HuH-7 (cell line): ENCODE measurements around the gene CRIP1.

Source experiments
- DNase-seq: peaks from one replicate; pipeline ENCODE4 v3.0.0; 2011; ENCODE audit warnings: low spot score

The CRIP1 gene, protein sequence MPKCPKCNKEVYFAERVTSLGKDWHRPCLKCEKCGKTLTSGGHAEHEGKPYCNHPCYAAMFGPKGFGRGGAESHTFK

DNA sequence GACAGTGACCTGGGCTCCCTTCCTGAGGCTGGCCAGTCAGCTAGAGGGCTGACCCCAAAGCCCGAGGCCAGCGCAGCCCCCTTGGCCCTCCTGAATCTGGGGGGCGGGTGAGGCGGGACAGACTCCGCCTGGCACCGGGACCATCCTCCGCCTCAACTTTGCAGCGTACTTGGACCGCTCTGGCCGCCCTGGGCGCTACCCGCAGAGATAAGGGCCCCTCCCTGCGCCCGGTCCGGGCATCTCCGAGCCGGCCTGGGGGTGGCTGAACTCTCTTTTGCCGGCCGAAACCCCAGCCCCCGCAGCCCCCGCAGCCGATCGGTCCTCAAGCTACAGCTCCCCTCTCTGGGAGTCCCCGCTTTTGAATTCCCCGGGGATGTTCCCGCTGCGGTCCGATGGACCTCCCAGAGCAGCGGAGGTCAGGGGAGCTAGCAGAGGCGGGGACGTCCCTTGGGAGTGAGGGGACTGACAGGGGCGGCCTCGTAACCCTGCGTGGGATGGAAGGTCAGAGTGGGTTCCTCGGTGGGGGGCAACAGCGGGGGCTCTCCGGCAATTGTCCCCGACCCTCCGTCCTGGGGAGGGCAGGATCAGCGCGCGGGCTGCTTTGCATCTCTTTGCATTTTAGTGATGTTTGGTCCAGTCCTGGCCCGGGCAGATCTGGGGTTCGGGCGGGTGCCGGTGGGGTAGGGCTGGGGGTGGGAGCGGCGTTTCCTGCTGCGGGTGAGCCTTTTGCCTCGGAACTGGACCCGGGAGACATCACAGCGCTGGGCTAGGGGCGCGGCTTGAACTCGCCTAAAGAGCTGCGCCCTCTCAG, at the start of gene CRIP1:
Gene CRIP1 (plus strand): TSS at position 724 of the 811 bp plus-strand sequence. CDS start 374 bp downstream, outside the sequence.
- DNase-seq, result no peak

DNA sequence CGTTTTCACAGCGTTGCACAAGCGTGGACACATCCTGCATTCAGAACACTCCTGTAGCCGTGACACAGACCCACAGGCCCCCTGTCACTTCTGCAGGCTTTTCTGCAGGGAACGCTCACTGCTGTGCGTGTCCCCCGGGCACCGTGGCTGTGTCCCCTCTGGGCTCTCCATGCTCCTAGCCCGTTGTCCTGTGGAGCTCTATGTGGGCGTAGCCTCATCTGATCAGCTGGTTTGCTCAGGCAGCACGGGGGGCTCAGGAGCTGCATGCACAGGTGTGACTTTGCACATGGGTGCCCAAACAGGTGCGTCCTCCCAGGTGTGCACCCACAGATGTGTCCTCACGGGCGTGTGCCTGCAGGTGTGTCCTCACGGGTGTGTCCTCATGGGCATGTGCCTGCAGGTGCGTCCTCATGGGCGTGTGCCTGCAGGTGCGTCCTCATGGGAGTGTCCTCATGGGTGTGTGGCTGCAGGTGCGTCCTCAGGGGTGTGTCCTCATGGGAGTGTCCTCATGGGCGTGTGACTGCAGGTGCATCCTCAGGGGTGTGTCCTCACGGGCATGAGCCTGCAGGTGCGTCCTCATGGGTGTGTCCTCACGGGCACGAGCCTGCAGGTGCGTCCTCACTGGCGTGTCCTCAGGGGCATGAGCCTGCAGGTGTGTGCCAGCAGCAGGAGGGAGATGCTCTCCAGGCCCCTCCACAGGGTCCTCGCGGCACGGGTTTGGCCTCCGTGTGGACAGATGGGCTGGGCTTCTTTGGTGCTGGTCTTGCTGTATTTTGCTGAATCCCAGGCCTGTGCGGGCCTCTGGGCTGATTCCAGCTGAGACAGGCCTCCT, 49.6 kb upstream of the CRIP1 start:
- no peak for DNase-seq

DNA sequence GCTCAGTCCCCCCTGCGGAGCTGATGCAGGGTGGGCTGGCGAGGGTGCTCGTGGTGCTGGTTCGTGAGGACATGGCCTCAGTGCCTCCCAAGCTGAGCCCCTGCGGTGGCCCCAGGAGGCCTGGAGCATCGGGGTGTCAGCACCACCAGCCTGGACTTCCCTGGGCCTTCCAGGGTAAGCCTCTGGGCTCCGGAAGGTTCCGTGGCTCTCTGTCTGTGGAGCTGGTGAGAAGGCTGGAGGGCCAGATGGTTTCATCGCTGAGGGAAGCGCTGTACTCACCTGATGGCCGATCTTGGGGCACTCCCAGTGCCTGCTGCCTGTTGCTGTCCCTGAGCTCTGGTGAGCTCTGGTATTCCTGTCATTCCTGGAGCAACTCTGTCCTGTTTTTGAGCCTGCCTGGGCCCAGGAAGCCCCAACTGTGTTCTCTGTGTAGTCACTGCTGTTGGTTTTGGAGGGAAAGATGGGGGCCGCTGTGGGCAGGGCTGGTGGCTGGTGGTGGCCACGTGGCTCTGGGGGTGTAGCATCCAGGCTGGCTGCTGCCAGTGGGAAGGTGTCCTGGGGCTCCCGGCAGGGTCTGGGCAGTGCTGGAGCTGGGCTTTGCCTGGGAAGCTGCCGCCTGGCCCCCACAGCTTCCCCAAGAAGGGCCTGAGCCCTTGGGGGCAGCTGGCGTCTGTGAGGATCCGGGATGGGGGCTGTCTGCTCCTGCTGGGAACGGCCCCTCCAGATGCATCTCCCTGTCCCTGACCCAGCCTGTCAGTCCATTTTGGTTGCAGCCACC, 48.8 kb upstream of the CRIP1 start:
- DNase-seq, result no peak

DNA sequence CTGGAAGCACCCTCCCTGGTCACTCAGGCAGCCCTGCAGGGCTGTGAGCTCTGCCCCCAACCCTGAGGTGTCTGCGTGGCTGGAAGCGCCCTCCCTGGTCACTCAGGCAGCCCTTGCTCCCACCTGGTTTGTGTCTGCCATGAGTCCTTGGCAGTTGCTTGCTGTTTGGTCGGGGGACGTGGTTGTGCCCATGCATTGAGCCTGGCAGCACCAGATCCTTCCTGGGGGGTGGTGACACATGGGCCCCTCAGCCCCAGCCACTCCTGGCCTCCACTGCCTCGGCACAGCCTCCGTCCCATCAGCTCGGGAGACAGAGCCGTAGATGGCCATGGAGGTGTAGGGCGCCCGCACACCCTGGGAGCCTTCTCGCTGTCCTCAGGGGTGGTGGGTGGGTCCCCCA, 47.5 kb upstream of the CRIP1 start:
- no peak for DNase-seq

DNA sequence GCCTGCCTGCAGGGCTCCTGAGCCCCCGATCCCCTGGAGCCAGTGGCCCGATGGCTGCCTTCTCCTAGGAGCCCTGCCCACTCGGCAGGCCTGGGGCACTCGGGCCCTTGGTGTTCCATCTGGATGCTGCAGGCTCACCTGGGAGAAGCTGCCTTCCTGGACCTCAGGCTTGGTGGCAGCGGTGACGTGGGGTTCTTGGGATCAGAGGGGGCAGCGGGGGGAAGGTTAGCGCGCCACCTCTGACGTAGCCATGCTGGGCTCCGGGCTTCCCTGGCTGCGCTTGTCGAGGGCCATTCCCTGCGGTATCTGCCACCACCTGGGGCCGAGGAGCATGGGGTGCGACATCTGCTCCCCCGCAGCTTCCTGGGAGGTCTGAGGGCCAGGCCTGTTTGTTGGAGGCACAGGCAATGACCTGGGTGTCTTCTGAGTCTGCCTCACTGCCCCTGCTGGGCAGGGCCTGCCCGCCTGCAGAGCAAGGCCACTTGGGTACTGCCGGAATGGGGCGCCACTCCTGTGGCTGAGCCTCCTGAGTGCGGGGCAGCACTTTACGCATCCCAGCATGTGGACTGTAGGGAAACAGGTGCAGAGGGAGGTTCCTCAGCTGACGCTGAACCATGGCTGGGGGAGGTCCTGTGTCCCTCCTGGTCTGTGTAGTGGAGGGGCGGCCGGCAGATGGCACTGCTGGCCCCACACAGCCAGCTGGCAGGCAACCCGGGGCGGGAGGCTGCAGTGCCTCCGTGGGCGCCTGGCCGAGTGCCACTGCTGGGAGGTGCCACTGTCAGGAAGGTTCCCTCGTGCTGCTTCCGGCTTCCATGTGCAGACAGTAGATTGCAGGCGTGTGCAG, 46.8 kb upstream of the CRIP1 start:
- DNase-seq, result no peak

DNA sequence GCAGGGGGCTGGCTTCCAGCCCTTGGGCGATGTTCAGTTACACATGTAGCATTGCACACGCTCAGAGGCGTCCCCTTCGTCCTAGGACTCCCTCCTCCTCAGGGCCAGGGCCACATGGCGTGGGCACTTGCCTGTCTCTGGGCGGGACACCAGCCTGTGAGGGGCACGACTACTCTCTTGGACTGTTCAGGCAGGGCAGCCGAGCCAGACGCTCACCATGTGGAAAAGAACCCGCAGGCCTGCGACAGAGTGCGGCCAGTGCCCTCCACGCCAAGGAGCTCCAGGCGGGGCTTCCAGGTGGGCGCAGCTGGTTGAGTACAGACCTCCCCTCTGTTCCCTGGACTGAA, 46.2 kb upstream of the CRIP1 start:
- no peak for DNase-seq

DNA sequence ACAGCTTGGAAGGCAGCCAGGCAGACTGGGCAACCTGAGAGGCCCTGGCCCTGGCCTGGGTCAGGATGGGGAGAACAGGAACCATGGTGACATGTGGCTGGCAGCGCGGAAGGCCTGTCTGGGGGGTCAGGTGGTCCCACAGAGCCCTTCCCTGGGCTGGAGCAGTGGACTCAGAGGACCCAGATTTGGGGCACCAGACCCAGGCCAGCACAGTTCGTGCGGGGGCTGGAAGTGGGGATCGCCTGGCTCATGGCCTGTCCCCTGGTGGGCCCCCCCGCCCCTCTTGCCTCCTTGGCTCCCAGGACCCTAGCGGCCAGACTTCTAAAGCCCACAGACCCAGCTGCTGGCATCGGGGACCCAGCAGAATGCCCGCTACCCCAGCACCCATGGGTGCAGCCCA, 45.7 kb upstream of the CRIP1 start:
- DNase-seq, result no peak

DNA sequence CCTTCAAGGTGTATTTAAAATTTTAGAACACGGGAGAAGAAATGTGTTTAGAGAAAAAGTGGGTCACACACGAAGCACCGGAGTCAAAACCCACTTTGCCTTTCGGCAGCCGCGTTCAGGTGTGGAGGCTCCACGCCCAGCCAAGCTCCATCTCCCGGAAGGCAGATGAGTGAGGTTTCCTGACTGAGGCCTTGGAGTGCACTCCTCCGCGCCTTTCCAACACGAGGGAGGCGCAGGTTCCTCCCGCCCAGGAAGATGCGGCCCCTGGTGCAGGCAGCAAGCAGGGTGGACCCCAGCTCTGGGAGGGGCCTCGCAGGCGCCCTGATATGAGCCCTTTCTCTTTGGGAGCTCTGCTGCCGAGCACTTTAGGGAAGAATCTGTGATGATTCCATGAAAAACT, 44.6 kb upstream of the CRIP1 start:
- DNase-seq, result no peak

DNA sequence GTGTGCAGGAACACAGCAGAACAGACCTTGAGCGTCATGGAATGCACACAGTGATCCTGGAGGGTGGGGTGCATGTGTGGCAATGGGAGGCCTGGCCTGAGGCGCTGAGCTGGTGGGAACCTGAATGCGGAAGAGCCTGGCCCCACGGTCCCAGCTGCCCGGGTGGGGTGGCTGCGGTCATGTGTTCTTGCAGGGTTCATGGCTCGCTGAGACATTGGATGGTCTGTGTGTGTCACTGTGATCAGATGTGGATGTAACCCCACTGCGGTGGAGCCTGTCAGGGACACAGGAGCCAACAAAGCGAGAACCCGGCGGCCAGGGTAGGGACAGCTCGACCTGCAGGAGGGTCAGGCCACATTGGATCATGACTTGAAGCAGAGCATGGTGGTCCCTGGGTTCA, 43.9 kb upstream of the CRIP1 start:
- no peak for DNase-seq

DNA sequence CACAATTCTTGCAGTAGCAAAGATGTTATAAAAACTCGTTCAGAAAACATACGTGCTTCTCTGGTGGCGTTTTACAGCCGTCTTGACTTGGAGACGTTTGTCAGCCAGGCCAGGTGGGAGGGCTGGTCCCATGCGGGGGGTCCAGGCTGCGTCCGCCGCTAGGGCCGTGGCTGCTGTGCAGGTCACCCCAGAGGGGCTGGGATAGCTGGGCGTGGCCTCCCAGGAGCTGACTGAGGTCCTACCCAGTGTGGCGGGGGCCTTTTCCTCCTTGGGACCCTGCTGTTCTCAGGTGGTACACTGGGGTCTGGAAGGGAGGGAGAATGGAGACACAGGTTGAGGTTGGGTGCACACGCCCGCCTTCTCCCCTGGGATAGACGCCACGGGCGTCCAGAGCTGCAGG, 41.8 kb upstream of the CRIP1 start:
- no peak for DNase-seq

DNA sequence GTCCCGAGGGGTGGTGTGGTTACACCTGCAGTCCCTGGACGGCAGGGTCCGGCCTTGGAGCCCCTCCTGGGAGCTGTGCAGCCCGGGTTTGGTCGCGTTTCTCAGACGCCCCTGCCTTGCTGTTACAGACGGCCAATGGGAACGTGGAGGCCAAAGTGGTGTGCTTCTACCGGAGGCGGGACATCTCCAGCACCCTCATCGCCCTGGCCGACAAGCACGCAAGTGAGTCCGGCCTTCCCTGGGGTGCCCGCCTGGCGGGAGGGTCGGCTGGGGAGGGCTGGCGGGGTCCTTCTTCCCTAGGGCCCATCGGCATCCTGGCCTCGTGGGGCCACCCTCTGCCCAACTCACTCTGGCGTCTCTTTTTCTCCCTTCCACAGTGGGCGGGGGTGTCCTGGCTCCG, 41.4 kb upstream of the CRIP1 start:
- DNase-seq, result no peak

DNA sequence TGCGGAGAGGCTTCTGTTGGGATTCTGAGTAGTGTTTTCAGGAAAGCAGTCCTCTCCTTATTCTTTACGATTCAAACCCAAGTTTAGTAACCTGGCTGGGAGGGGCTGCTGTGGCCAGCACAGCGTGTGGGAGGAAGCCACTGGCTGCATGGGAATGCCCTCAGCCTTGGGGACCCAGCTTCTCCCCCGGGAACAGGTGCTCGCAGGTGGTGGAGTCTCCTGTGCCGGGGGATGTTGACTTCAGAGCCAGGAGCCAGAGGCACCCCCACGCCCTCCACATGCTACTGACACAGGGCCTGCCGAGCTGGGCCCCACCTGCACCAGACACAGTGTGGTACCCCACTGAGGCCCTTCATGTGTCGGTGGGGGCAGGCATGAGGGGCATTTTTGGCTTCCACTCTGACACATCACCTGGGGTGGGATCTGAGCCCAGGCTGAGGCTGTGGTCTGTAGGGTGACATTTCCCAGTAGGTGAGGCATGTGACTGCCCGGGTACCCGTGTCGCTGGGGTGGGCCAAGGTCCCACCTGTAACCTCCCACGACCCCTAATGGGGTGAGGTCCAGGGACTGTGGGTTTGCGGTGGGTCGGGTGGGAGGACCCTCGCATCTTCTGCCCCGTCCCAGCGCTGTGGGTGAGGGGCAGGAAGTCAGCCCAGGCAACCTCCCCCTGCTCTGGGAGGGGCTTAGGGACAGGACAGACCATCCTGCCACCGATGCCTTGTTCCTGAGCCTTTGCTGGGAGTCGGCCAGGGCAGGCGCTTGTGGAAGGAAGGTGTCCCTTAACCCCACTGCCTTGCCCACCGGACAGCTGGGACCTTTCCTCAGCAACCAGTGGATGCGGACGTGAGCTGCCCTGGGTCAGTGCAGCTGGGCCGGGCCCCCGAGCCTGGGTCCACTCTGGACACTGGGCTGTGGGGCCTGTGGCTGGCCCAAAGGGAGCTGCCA, 40.5 kb upstream of the CRIP1 start:
- DNase-seq, result no peak

DNA sequence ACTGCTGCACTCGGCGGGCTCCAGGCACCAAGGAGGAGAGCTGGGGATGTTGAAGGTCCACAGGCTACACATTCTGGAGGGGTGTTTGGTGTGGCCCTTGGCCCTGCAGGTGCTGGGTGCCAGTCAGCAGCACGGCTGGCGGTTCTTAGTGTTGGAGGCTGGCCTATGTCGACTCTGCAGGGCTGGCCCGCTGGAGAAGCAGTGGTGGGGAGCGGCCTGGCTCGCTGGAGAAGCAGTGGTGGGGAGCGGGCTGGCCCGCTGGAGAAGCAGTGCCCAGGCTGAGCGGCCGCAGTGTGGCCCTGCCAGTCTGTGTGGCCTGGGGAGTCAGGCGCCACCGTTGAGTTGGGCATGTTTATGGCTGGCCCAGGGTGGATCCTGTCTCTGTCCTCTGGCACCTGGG, 39.7 kb upstream of the CRIP1 start:
- DNase-seq, result no peak

DNA sequence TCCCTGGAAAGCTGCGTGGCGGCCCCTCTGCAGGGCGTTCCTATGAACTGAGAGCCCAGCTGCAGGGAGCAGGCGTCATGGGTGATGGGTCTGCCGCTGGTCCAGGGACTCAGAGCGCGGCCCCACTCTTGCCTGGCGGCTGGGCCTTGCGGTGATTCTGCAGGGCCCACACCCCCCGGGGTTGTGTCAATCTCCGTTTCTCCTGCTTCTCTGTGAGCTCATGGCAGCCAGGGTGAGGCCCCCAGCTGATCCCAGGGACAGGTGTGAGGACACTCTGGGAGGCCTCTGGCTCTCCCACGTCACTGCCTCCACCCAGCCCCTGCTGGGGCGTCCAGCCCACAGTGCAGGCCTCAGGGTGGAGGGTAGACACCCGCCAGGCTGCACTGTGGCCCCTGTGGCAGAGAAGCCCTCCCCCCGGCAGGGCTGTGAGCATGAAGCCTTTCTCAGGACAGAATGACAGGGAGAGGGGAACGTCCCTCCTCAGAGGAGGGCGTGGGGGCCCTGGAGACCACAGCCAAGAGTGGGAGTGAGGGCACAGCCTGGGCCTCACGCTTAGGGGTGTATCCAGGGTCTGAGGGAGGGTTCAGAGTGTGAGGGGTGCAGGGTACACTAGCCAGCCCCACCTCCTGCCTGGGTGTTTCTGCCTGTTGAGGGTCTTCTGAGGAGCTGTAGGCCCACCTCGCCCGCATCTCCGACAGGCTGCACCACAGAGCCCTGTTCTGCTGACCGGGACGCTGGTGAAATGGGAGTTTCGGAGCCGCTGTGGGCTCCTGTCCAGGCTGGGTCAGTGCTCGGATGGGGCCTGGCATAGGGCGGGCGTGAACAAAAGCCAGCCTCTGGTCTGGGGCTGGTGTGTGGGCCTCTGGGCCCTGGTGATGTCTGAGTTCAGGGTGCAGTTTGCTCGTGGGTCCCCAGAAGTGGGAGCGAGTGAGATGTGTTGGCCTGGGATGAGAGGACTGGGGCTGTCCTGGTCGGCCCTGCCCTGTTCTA, 38.7 kb upstream of the CRIP1 start:
- DNase-seq, result no peak

DNA sequence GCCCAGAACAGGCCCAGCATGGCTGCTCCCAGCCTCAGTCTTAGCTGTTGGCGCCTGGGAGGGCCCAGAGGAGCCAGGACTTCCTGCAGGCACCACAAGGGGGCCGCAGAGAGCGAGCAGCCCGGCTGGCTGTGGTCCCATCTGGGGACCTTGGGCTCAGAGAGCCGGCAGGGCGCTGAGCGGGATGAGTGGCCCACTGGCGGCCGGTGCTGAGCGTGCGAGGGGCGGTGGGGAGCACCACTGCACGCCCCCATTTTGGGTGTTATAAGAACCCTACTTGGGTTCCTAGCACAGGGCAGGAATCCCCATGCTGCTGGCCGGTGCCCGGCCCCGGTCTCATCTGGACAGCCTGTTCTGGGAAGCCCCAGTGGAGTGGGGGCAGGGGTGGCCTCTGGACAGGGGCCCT, 38.0 kb upstream of the CRIP1 start:
- peak; percentile 94 for DNase-seq

DNA sequence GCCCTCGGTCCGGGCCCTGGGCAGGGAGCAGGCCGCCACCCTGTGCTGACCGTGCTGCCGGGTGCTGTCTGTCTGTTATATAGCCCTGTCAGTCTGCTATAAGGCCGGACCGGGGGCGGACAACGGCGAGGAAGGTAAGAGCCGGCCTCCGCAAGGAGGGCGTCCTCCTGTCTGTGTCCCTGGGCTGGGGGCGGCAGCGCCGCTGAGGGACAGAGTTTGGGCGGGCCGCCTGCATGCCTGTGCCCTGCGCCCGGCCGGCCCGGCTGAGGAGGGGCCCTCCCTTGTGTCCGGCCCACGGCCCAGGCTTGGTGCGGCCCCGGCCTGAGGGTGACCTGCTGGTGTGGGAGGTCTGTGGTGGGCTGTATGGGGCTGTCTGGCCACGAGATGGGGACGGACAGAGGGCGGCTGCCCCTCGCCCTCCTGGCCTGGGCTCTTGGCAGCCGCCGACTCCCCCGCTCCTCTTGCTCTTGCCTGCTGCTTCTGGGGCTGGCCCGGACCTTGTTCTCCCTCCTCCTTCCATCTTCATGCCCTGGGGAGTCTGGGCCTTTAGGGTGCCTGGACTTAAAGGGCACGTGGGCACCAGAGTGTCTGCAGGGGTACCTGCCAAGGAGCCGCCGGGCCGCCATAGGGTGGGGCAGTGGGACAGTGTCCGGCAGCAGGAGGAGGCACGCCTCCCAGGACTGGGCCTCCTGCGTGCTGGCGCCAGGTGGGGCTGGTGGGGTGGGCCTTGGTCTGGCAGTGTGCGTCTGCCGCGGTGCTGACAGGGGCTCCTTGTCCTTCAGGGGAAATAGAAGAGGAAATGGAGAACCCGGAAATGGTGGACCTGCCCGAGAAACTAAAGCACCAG, 37.2 kb upstream of the CRIP1 start:
- no peak for DNase-seq

DNA sequence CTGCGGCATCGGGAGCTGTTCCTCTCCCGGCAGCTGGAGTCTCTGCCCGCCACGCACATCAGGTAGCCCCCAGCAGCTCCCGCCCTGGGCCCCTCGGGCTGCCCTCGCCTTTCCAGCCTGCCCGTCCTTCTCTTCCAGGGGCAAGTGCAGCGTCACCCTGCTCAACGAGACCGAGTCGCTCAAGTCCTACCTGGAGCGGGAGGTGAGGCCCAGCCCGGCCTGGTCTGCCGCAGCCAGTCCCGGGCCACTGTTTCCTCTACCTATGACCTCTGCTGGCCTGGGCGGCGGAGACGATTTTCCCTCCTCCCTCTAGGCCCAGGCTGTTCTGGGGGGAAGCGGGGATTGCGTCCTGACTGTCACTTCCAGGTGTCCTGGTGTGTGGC, 36.6 kb upstream of the CRIP1 start:
- no peak for DNase-seq
